ENCODE data around the gene HNRNPA0. TPM values are rescaled to one million over a fixed set of nuclear protein-coding genes. Genes with fewer than 3 reads are reported as not detected.

HNRNPA0 gene
- total and polyA plus RNA-seq, 2 of the 4 experiments (the other 2 are of a cell fraction) = 5.2 to 12.2 TPM

DNA sequence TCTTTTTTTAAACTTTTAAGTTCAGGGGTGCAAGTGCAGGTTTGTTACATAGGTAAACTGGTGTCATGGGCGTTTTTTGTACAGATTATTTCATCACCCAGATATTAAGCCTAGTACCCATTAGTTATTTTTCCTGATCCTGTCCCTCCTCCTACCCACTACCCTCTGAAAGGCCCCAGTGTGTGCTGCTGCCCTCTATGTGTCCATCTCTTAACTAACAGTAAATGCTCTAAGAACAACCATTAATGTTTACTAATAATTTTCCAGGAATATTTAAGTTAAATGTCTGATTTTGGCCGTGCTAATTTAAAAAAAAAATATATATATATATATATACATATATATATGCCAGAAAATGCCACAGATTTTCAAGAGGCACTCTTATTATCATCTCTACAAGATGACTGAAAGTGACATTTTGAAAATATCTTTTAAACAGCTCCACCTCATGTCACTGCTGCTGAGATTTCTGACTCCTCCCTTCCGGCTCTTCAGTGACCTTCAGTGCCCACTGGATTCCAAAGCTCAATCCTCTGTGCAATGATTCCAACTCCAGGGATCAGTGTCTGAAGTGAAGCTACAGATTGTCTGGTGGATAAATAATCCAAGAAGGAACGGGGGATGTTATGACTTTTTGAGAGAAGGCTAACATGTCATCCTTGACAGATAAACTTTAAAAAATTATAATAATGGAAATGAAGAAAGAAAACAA lies 46.7 kb upstream of the HNRNPA0 start (continued):
- TF ChIP-seq MAZ (IDR thresholded peaks at IDR 0.05; ENCODE audit: borderline replicate concordance, low read depth, low read length) = no peak
- TF ChIP-seq MXI1 (IDR thresholded peaks at IDR 0.05; ENCODE audit: borderline replicate concordance, low read depth, low read length) = no peak
- no peak for TF ChIP-seq RAD21 (IDR thresholded peaks at IDR 0.05; ENCODE audit: low read length)
- TF ChIP-seq POLR2A (IDR thresholded peaks at IDR 0.05; ENCODE audit: low read depth, low read length) = no peak
- no peak for TF ChIP-seq FOS (IDR thresholded peaks at IDR 0.05; ENCODE audit: low read depth, low read length)
- TF ChIP-seq MAFK (IDR thresholded peaks at IDR 0.05; ENCODE audit: low read depth, low read length) = no peak
- TF ChIP-seq NFE2L2 (IDR thresholded peaks at IDR 0.05; ENCODE audit: low read depth, low read length) = no peak

DNA sequence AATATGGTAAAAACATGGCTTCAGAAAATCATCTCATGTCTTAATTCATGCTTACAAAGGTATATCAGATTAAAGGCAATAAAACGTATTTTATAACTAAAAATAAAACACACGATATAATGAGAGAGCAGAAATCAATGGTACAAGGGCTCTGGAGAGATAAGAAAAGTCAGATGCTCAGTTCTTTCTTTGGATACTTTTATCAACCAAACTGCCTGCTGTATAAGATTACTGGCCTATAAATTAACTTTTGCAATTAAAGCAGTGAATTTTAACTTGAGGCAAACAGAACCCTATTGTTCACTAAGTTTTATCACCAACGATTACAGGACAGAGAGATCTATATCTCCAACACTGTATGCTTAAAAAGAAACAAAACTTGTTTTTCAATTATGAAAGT lies 42.1 kb upstream of the HNRNPA0 start:
- H3K4me1 ChIP-seq (ENCODE audit: control insufficient read depth, insufficient read depth, low read length) = no peaks in the 10 kb centered on the region
- in situ Hi-C loops (cut with MboI; ENCODE audit: low sequenced_read_pairs) = no loop called here

More for the DNA sequence above, 42.1 kb upstream of the HNRNPA0 start:
- Histone ChIP-seq H4K20me1 (ENCODE audit: insufficient read depth, low read length) (no peaks in the 10 kb centered on the region), H3K27ac (ENCODE audit: insufficient read depth, low read length) (no peak overlapping the region), H2BK15ac (ENCODE audit: low read depth, low read length) (no peak overlapping the region), H3K9me3 (ENCODE audit: control insufficient read depth, insufficient read depth, low read length) (no peaks in the 10 kb centered on the region), H3K9me1 (ENCODE audit: insufficient read depth, low read length) (no peaks in the 10 kb centered on the region), H4K8ac (ENCODE audit: low read depth in 2 of 2, low read length in 2 of 2) (no peak overlapping the region), H3K27me3 (ENCODE audit: control insufficient read depth, insufficient read depth, low read length) (peaks cover 2% of the 10 kb centered on the region; the same call in 1 of the 2 replicates), H3K79me1 (ENCODE audit: low read depth in 1 of 2, low read length in 2 of 2) (no peaks in the 10 kb centered on the region), H3K4me2 (ENCODE audit: low read depth, low read length) (no peak overlapping the region), H2BK20ac (ENCODE audit: low read depth, low read length) (no peak overlapping the region), H2BK120ac (ENCODE audit: low read depth, low read length) (no peak overlapping the region), H3K14ac (replicated peaks; ENCODE audit: low read depth, low read length) (no peak overlapping the region), H3K4me3 (ENCODE audit: insufficient read depth, low read depth, low read length) (no peak overlapping the region), H3K9ac (ENCODE audit: low read depth, low read length) (no peak overlapping the region), H4K91ac (ENCODE audit: insufficient read depth, low read depth, low read length) (no peak overlapping the region), H3K23ac (ENCODE audit: low read depth, low read length) (no peak overlapping the region), H2AK9ac (replicated peaks; ENCODE audit: low read depth, low read length, poor library complexity) (no peak overlapping the region), H2AFZ (replicated peaks; ENCODE audit: low read length, poor library complexity) (no peak overlapping the region), H3K56ac (ENCODE audit: extremely low read depth, insufficient read depth, low read length) (no peak overlapping the region), H4K5ac (ENCODE audit: low read depth, low read length) (no peak overlapping the region), H3K4ac (ENCODE audit: low read depth, low read length) (no peak overlapping the region), H2BK5ac (ENCODE audit: low read depth, low read length, poor library complexity, severe bottlenecking) (no peak overlapping the region), H3K18ac (ENCODE audit: low read depth, low read length) (no peak overlapping the region), H2AK5ac (ENCODE audit: low read depth, low read length) (no peak overlapping the region), H3K36me3 (ENCODE audit: control insufficient read depth, insufficient read depth, low read length) (no peaks in the 10 kb centered on the region)
- WGBS, 2 experiments (ENCODE audit: extremely low coverage in 2 of 2, insufficient read length in 1 of 2) = no CpG with 5 or more reads among the region's 3 CpGs
- intact Hi-C loops (cut with micrococcal nuclease) = no loop called here
- POLR2A ChIA-PET (ENCODE audit: unreplicated experiment) = no interaction called here
- TF ChIP-seq RCOR1 (IDR thresholded peaks at IDR 0.05; ENCODE audit: insufficient replicate concordance, low read length) = no peak
- no peak for TF ChIP-seq CHD1 (IDR thresholded peaks at IDR 0.05; ENCODE audit: low read depth, low read length)
- no peak for TF ChIP-seq MAFK (IDR thresholded peaks at IDR 0.05; ENCODE audit: low read depth, low read length)
- no peak for TF ChIP-seq SMC3 (IDR thresholded peaks at IDR 0.05; ENCODE audit: low read depth, low read length)
- TF ChIP-seq FOS (IDR thresholded peaks at IDR 0.05; ENCODE audit: low read depth, low read length) = no peak
- TF ChIP-seq, protein P1, sequence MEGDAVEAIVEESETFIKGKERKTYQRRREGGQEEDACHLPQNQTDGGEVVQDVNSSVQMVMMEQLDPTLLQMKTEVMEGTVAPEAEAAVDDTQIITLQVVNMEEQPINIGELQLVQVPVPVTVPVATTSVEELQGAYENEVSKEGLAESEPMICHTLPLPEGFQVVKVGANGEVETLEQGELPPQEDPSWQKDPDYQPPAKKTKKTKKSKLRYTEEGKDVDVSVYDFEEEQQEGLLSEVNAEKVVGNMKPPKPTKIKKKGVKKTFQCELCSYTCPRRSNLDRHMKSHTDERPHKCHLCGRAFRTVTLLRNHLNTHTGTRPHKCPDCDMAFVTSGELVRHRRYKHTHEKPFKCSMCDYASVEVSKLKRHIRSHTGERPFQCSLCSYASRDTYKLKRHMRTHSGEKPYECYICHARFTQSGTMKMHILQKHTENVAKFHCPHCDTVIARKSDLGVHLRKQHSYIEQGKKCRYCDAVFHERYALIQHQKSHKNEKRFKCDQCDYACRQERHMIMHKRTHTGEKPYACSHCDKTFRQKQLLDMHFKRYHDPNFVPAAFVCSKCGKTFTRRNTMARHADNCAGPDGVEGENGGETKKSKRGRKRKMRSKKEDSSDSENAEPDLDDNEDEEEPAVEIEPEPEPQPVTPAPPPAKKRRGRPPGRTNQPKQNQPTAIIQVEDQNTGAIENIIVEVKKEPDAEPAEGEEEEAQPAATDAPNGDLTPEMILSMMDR (conservative IDR thresholded peaks at IDR 0.05; ENCODE audit: low read depth, low read length) = no peak
- no peak for TF ChIP-seq NFE2L2 (IDR thresholded peaks at IDR 0.05; ENCODE audit: low read depth, low read length)
- TF ChIP-seq BHLHE40 (IDR thresholded peaks at IDR 0.05; ENCODE audit: low read depth, low read length) = no peak
- ATAC-seq (ENCODE audit: low read depth) (no peak), DNase-seq (no peak)
- CTCF ChIA-PET = no interaction called here
- BruUV-seq (replicated peaks) = no TSS peak
- dilution Hi-C loops (cut with HindIII; ENCODE audit: low sequenced_read_pairs, unreplicated experiment) = no loop called here

Data from IMR-90 (cell line).